Natural killer cell (primary cell): Measurements from ENCODE around the gene SORBS1. TPM values are rescaled to one million over a fixed set of nuclear protein-coding genes. Genes with fewer than 3 reads are reported as not detected.

Experiments
- ATAC-seq, 3 donors: fragments of 150-1000 bp in 2 of 3; fragments of 200-7000 bp in 1 of 3; cut with Tn5 transposase; 1 replicate in 1 of 3; 2 replicates in 2 of 3; pipeline ENCODE4 v1.10.0; 2021; ENCODE audit warnings: mild to moderate bottlenecking in 2 of 3, moderate library complexity in 2 of 3
- DNase-seq, 2 donors: peaks; one replicate each; pipeline versions ENCODE4 v3.0.0 to v3.0.0-alpha.2; 2013 to 2021; ENCODE audit warnings: mixed read lengths in 1 of 2
- H3K27ac ChIP-seq: one replicate; pipeline ENCODE4 v1.5.1; 2013; ENCODE audit warnings: mild to moderate bottlenecking, low read length
- H3K27me3 ChIP-seq: one replicate; pipeline ENCODE4 v1.6.1; 2013; ENCODE audit warnings: low read length; ENCODE audit not compliant: control insufficient read depth, insufficient read depth
- H3K36me3 ChIP-seq: one replicate; pipeline ENCODE4 v1.6.1; 2013; ENCODE audit warnings: low read length; ENCODE audit not compliant: control insufficient read depth, insufficient read depth
- H3K4me1 ChIP-seq: one replicate; pipeline ENCODE4 v1.6.1; 2013; ENCODE audit warnings: low read length; ENCODE audit not compliant: control insufficient read depth, insufficient read depth
- H3K4me3 ChIP-seq: one replicate; pipeline ENCODE4 v1.5.1; 2013; ENCODE audit warnings: low read length
- H3K9me3 ChIP-seq: one replicate; pipeline ENCODE4 v1.6.1; 2013; ENCODE audit warnings: low read length; ENCODE audit not compliant: control insufficient read depth, insufficient read depth
- H3K27ac Mint-ChIP-seq, 2 donors: one replicate each; pipeline ENCODE4 v1.8.0; 2022; ENCODE audit warnings: mild to moderate bottlenecking in 2 of 2, mixed read lengths in 2 of 2, moderate library complexity in 1 of 2
- H3K27me3 Mint-ChIP-seq, 2 donors: one replicate each; pipeline ENCODE4 v1.8.0; 2022; ENCODE audit warnings: low read depth in 2 of 2, mixed read lengths in 2 of 2
- H3K36me3 Mint-ChIP-seq: one replicate; pipeline ENCODE4 v1.8.0; 2022; ENCODE audit warnings: mixed read lengths
- H3K4me1 Mint-ChIP-seq, 2 donors: one replicate each; pipeline ENCODE4 v1.8.0; 2022; ENCODE audit warnings: mixed read lengths in 2 of 2
- H3K4me3 Mint-ChIP-seq: one replicate; pipeline ENCODE4 v1.8.0; 2022; ENCODE audit warnings: mild to moderate bottlenecking, moderate library complexity, mixed read lengths
- H3K9me3 Mint-ChIP-seq, 2 donors: one replicate each; pipeline ENCODE4 v1.8.0; 2022; ENCODE audit warnings: mixed read lengths in 2 of 2
- WGBS: methylation state at CpG from one replicate; pipeline ENCODE4 v1.1.7; 2013; ENCODE audit warnings: missing lambda C conversion rate; ENCODE audit not compliant: insufficient coverage; 5-methylcytosine and 5-hydroxymethylcytosine counted together
- intact Hi-C: fragments of 100-400 bp; cut with micrococcal nuclease; formaldehyde crosslinking; loops from one replicate; pipeline ENCODE4 v1.14.2; 2022
- total RNA-seq, 4 donors: library from RNA; stranded (reverse); fragments of 120-200 nt in 1 of 4; gene quantifications; one replicate each; pipeline versions ENCODE4 v1.2.3 to v1.2.4, GENCODE V29; 2013 to 2022
- TF ChIP-seq, protein P1 (sequence below): fragments of 200-600 bp; IDR thresholded peaks from one replicate; pipeline ENCODE4 v1.8.0; 2022; ENCODE audit warnings: antibody characterized with exemption

Gene SORBS1
- total RNA-seq, 3 donors from 2014 or later (not counting 1 experiment from before 2014, with no cell fraction given), result 2.4 to 5.4 (median 2.8) TPM

DNA sequence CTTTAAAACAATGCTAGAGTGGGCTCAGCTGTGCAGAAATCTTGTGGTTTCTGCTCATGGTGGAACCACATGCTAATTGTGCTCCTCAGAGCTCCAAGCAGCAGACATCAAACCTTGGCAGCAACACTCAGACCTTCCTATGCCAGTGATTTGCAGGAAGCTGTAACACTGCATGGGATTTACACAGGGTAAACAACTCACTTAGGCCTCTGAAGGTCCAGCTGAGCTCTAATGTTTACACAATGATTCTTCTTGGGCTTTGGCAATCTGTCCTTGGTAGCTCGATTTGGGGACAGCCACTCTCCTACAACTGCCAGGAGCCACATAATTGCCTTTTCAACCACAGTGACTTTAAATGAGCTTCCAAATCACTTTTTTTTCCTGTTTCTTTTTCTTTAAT, 172.6 kb downstream of the SORBS1 start:
- no peak for ATAC-seq
- H3K4me1 ChIP-seq, result no peaks in the 10 kb centered on the region
- H3K27me3 ChIP-seq, result no peaks in the 10 kb centered on the region
- H3K9me3 Mint-ChIP-seq, result no peaks in the 10 kb centered on the region
- no peak overlapping the region for H3K4me3 Mint-ChIP-seq
- 63% methylated on average over 1 of the region's 1 CpG for WGBS
- H3K27ac ChIP-seq, result no peak overlapping the region
- intact Hi-C loops, result no loop called here
- TF ChIP-seq, protein P1, sequence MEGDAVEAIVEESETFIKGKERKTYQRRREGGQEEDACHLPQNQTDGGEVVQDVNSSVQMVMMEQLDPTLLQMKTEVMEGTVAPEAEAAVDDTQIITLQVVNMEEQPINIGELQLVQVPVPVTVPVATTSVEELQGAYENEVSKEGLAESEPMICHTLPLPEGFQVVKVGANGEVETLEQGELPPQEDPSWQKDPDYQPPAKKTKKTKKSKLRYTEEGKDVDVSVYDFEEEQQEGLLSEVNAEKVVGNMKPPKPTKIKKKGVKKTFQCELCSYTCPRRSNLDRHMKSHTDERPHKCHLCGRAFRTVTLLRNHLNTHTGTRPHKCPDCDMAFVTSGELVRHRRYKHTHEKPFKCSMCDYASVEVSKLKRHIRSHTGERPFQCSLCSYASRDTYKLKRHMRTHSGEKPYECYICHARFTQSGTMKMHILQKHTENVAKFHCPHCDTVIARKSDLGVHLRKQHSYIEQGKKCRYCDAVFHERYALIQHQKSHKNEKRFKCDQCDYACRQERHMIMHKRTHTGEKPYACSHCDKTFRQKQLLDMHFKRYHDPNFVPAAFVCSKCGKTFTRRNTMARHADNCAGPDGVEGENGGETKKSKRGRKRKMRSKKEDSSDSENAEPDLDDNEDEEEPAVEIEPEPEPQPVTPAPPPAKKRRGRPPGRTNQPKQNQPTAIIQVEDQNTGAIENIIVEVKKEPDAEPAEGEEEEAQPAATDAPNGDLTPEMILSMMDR, result no peak
- no peak for DNase-seq
- no peaks in the 10 kb centered on the region for H3K9me3 ChIP-seq
- H3K27me3 Mint-ChIP-seq, result no peaks in the 10 kb centered on the region
- no peaks in the 10 kb centered on the region for H3K36me3 ChIP-seq
- H3K4me1 Mint-ChIP-seq, result no peaks in the 10 kb centered on the region
- no peak overlapping the region for H3K27ac Mint-ChIP-seq
- H3K4me3 ChIP-seq, result no peak overlapping the region
- H3K36me3 Mint-ChIP-seq, result no peaks in the 10 kb centered on the region

DNA sequence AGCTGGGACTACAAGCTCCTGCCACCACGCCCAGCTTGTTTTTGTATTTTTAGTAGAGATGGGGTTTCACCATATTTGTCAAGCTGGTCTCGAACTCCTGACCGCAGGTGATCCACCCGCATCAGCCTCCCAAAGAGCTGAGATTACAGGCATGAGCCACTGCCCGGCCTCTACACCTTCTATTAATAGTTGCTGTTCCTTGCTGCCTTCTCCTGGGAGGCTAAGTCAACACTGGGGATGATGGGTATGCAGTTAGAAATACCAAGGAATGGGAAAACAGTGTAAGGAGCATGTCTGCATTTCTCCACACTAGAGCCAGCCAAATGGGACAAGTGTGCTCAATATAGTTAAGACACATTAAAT, 173.1 kb downstream of the SORBS1 start:
- H3K36me3 Mint-ChIP-seq, result no peaks in the 10 kb centered on the region

DNA sequence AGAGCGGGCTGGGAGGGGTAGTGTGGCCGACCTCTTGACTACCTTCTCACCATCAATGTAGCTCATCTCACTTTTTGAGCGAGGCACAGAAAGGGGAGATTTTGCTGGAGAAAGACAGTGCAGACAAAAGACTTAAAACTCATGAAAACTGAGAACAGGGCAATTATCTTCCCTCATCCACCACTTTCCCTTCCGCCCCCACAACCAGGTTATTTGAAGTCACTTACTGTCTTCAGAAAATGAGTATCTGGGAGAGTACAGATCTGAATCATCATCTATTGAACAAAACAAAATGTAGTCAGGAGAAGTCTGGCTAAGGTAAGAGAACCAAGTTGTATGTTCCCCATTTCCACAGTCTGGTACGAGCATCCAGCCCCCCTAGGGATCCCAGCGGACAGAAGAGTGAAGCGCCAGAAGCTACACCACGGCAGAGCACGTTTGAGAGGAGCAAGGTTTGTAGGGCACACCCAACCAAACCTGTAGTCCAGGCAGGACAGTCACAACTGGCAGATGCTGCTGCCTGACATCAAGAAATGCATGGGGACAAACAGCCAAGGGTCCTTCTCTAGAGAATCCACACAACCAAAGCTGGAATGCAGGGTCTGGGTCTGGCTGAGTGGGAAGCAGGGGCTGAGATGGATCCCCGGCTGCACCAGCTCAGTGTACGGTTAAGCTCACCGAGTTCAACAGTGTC, 177.0 kb downstream of the SORBS1 start:
- Mint-ChIP-seq H3K4me3 (no peak overlapping the region), H3K4me1 (no peaks in the 10 kb centered on the region), H3K27ac (no peak overlapping the region), H3K27me3 (no peaks in the 10 kb centered on the region), H3K36me3 (no peaks in the 10 kb centered on the region), H3K9me3 (no peaks in the 10 kb centered on the region)
- TF ChIP-seq, protein P1, result no peak
- ATAC-seq, result no peak
- no peaks in the 10 kb centered on the region for H3K9me3 ChIP-seq
- DNase-seq, result no peak
- no peak overlapping the region for H3K27ac ChIP-seq
- intact Hi-C loops, result no loop called here
- no peaks in the 10 kb centered on the region for H3K36me3 ChIP-seq
- H3K4me3 ChIP-seq, result no peak overlapping the region
- WGBS, result 88% methylated on average over 9 of the region's 12 CpGs
- no peaks in the 10 kb centered on the region for H3K27me3 ChIP-seq
- H3K4me1 ChIP-seq, result no peaks in the 10 kb centered on the region

More for the DNA sequence above, 173.1 kb downstream of the SORBS1 start:
- H3K9me3 ChIP-seq, result no peaks in the 10 kb centered on the region
- H3K4me1 Mint-ChIP-seq, result no peaks in the 10 kb centered on the region
- TF ChIP-seq, protein P1, result no peak
- no peaks in the 10 kb centered on the region for H3K36me3 ChIP-seq
- intact Hi-C loops, result no loop called here
- 87% methylated on average over 5 of the region's 5 CpGs for WGBS
- H3K9me3 Mint-ChIP-seq, result no peaks in the 10 kb centered on the region
- DNase-seq, result no peak
- no peak overlapping the region for H3K27ac ChIP-seq
- no peak overlapping the region for H3K4me3 ChIP-seq
- no peaks in the 10 kb centered on the region for H3K4me1 ChIP-seq
- ATAC-seq, result no peak
- no peak overlapping the region for H3K27ac Mint-ChIP-seq
- no peaks in the 10 kb centered on the region for H3K27me3 Mint-ChIP-seq
- H3K4me3 Mint-ChIP-seq, result no peak overlapping the region
- no peaks in the 10 kb centered on the region for H3K27me3 ChIP-seq

DNA sequence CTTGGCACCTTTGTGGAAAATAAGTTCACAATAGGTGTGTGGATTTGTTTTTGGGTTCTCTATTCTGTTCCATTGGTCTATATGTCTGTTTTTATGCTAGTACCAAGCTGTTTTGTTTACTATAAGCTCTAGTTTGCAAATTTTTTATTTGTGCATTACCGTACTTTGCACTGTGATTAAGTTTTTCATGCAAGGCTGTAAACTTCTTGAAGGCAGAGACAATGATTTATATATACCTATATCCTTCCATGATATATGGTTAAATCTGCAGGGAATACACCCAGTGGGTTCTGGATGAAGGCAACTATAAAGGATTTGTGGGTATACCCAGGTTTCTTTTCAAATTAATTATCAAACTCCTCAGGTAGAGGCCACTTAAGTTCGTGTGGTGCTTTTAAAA, 178.6 kb downstream of the SORBS1 start:
- no peak overlapping the region for H3K4me3 ChIP-seq
- no peaks in the 10 kb centered on the region for H3K9me3 Mint-ChIP-seq
- H3K36me3 Mint-ChIP-seq, result no peaks in the 10 kb centered on the region
- TF ChIP-seq, protein P1, result no peak
- no peaks in the 10 kb centered on the region for H3K27me3 Mint-ChIP-seq
- H3K27ac Mint-ChIP-seq, result no peak overlapping the region
- no peaks in the 10 kb centered on the region for H3K4me1 Mint-ChIP-seq
- 86% methylated on average over 2 of the region's 2 CpGs for WGBS
- no peak for DNase-seq
- no peaks in the 10 kb centered on the region for H3K27me3 ChIP-seq
- H3K4me3 Mint-ChIP-seq, result no peak overlapping the region
- H3K9me3 ChIP-seq, result no peaks in the 10 kb centered on the region
- intact Hi-C loops, result no loop called here
- no peaks in the 10 kb centered on the region for H3K4me1 ChIP-seq
- H3K27ac ChIP-seq, result no peak overlapping the region
- ATAC-seq, result no peak
- no peaks in the 10 kb centered on the region for H3K36me3 ChIP-seq
